ENCODE measurements around the gene TAS2R3.
A peak's percentile ranks its signal among the peaks of the same experiment; 100 is the strongest.

TAS2R3 gene

DNA sequence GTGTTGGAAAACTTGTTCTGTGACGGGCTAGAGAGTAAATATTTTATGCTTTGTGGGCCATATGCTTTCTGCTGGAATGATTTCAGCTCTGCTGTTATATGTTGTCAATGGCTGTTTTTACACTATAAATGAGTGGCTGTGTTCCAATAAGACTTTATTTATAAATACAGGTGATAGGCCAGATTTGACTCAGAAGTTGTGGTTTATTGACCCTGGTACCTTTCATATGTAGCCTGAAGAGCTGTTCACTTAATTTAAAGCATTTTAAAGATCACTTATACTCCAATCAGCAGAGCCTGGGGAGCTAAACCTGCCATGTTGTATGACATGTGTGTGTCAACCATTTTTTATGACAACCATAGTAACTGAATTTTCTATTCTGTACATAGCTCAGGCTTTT, 34.9 kb upstream of the TAS2R3 start:
- no peak overlapping the region for H3K4me3 ChIP-seq (ENCODE audit: low read depth, low read length)
- TF ChIP-seq, protein P1, sequence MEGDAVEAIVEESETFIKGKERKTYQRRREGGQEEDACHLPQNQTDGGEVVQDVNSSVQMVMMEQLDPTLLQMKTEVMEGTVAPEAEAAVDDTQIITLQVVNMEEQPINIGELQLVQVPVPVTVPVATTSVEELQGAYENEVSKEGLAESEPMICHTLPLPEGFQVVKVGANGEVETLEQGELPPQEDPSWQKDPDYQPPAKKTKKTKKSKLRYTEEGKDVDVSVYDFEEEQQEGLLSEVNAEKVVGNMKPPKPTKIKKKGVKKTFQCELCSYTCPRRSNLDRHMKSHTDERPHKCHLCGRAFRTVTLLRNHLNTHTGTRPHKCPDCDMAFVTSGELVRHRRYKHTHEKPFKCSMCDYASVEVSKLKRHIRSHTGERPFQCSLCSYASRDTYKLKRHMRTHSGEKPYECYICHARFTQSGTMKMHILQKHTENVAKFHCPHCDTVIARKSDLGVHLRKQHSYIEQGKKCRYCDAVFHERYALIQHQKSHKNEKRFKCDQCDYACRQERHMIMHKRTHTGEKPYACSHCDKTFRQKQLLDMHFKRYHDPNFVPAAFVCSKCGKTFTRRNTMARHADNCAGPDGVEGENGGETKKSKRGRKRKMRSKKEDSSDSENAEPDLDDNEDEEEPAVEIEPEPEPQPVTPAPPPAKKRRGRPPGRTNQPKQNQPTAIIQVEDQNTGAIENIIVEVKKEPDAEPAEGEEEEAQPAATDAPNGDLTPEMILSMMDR (IDR thresholded peaks at IDR 0.05; ENCODE audit: borderline replicate concordance, insufficient read depth, low read depth, low read length): no peak

DNA sequence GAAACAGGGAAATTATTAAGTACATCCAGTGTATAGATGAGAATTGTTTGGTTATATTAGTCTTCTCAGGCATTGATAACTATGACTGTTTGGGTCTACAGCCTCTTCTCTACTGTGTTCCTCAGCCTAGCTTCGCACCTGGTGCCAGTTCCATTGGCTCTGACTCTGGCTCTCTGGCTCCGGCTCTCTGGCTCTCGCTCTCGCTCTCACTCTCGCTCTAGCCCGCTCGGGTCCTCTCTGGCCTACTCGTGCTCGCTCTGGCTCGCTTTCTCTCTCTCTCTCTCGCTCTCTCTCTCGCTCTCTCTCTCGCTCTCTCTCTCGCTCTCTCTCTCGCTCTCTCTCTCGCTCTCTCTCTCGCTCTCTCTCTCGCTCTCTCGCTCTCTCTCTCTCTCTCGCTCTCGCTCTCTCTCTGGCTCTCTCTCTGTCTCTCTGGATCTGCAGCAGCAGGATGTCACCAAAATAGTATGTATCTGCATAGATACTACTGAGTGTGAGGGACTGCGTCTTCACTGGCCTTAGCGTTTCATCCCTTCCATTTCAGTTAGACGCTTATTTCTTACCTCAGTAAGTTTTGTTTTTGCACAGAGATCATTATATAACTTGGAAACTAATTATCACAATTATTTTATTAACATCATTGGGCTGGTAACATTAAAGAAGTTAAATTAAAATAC, 32.3 kb upstream of the TAS2R3 start:
- TF ChIP-seq, protein P1 (IDR thresholded peaks at IDR 0.05; ENCODE audit: borderline replicate concordance, insufficient read depth, low read depth, low read length): no peak
- H3K4me3 ChIP-seq (ENCODE audit: low read depth, low read length): no peak overlapping the region

DNA sequence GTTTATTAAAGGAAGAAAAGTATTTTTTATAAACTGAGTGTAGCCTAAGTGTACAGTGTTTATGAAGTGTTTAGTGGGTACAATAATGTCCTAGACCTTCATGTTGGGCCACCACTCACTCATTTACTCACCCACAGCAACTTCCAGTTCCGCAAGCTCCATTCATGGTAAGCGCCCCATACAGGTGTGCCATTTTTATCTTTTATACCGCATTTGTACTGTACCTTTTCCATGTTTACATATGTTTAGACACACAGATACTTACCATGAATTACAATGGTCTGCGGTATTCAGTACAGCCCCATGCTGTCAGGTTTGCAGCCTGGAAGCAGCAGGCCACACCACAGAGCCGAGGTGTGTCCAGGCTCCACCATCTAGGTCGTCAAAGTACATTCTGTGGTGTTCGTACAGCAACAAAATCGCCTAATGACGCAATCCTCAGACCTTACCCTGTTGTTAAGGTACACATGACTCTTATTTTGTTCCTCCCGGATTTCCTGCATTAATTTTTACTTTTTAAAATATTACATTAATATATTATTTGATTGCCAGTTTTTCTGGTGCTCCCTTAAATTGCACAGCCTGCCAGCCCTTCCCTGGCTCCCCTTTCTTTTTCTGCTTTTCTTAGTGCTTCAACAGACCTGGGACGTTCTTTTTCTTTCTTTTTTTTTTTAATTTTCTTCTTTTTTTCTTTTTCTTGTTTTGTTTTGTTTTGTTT, 26.6 kb upstream of the TAS2R3 start:
- peak overlapping the region; percentile 95 for H3K4me3 ChIP-seq (ENCODE audit: low read depth, low read length)
- TF ChIP-seq, protein P1 (IDR thresholded peaks at IDR 0.05; ENCODE audit: borderline replicate concordance, insufficient read depth, low read depth, low read length): no peak

DNA sequence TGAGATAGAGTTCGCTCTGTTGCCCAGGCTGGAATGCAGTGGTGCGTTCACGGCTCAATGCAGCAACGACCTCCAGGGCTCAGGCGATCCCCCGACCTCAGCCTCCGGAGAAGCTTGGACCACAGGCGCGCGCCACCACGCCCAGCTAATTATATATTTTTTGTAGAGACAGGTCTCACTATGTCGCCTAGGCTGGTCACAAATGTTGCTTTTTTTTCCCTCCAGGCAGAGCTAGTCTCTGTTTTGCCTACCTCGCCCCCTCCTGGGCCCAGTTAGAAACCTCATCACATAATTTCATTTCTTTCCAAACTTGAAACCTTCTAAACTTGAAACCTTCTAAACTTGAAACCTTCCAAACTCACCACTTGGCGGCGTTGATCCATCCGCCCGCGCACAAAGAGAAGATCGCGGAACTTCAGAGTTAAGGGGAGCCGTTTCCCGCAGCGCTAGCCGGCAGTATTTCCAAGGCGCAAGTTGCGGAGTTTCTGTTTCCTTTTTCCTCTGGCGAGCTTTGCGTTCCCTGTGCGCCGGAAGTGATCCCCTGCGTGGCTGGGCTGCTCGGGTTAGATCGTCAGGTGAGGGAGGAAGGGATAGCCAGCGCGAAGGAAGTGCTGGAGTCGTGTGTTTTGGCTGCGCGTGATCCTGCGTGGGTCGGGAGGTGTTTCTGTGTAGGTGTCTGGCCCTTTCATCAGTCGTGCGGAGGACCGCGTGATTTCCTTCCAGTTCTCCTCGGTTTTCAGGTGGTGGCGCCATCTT, 25.9 kb upstream of the TAS2R3 start, which contains the start of gene SSBP1:
TSS of gene SSBP1 (plus strand) at position 523 of the 756 bp plus-strand sequence. CDS start 809 bp downstream, outside the sequence.
- TF ChIP-seq, protein P1 (IDR thresholded peaks at IDR 0.05; ENCODE audit: borderline replicate concordance, insufficient read depth, low read depth, low read length): peak; percentile 75
- H3K4me3 ChIP-seq (ENCODE audit: low read depth, low read length): peak within 1 kb of the TSS; percentile 95

DNA sequence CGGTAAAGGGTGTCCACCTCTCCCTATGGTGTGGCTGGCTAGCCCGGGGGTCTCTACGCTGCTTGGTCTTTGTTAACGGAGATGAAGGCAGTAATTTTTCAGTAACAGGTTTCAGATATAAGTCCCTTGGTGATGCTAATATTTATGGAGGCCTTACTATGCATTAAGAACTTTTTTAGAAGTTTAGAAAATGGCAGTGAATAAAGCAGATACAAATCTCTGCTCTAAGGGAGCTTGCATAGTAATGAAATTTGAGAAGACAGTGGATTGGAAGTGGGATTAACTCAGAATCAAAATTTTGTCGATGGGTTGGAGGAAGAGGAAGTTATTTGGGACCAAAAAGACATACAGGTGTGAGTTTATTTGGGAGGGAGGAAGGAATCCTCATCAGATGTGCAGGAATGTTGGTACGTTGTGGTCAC, 25.3 kb upstream of the TAS2R3 start:
- TF ChIP-seq, protein P1 (IDR thresholded peaks at IDR 0.05; ENCODE audit: borderline replicate concordance, insufficient read depth, low read depth, low read length): no peak
- peak overlapping the region; percentile 95 for H3K4me3 ChIP-seq (ENCODE audit: low read depth, low read length)

DNA sequence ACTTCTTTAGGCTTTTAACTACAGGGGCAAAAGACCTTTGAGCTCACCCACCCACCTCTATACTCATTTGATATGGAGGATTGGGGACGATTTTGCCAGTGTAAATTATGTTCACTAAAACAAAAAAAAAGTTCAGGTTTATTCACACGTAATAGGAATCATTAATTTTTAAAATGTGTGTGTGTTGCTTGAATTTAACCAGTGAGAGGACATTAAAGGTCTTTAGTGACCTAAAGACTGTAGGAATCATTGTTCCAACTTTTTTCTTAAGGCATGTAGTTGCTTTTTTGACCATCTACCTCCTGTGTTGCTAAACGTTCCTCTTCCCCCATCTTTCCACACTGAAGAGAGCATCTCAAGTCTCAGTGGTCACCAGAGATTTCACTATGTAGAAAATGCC, 24.6 kb upstream of the TAS2R3 start:
- H3K4me3 ChIP-seq (ENCODE audit: low read depth, low read length): peak overlapping the region; percentile 95
- TF ChIP-seq, protein P1 (IDR thresholded peaks at IDR 0.05; ENCODE audit: borderline replicate concordance, insufficient read depth, low read depth, low read length): no peak

Measured in GM12875 (cell line).